Measurements from ENCODE around the gene MAJIN. TPM values are rescaled to one million over a fixed set of nuclear protein-coding genes. Genes with fewer than 3 reads are reported as not detected.

The MAJIN gene
- total RNA-seq, 4 donors from 2014 or later = not detected

- DNase-seq = peak in 2 of 3 donors; percentile 93 to 94
- peak overlapping the region; percentile 35 to 100 (median 90) for H3K27ac ChIP-seq
- no peaks in the 10 kb centered on the region for H3K27me3 ChIP-seq
- H3K4me3 ChIP-seq = peak overlapping the region in 3 of 4 donors; percentile 45 to 85 (median 61)
- peaks cover 0 to 16% (median 1%) of the 10 kb centered on the region in 4 donors for H3K4me1 ChIP-seq
- TF ChIP-seq POLR2A (IDR thresholded peaks at IDR 0.05) (peak; percentile 99), CTCF (IDR thresholded peaks at IDR 0.05) (peak in 3 of 6 experiments; percentile 63 to 70 (median 67))
- peaks cover 0 to 53% (median 0%) of the 10 kb centered on the region in 3 donors for H3K36me3 ChIP-seq
- no peaks in the 10 kb centered on the region for H3K9me3 ChIP-seq
Observed at GRCh38 chr11:64893194-64894069, 78.5 kb downstream of the MAJIN start.

DNA sequence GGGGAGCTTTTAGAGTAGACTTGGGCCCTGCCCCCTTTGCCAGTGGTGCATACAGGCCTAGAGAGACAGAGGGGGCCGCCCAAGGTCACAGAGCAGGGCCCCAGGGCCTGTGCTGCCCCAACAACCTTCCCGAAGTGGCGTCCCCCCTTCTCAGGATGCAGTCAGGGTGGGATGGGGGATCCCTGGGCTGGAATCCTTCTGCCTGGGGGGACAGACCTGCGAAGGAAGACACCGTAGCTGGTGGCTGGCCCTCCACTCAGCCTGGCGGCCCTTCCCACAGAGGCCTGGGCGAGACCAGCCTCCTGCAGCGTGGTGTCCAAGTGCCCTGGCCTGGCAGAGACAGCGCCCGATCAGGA is 79.1 kb downstream of the MAJIN start:
- peak overlapping the region; percentile 35 to 100 (median 90) for H3K27ac ChIP-seq
- H3K9me3 ChIP-seq = no peaks in the 10 kb centered on the region
- TF ChIP-seq CTCF (IDR thresholded peaks at IDR 0.05) (no peak), POLR2A (IDR thresholded peaks at IDR 0.05) (no peak)
- H3K27me3 ChIP-seq = no peaks in the 10 kb centered on the region
- DNase-seq = no peak
- peaks cover 0 to 47% (median 0%) of the 10 kb centered on the region in 3 donors for H3K36me3 ChIP-seq
- peaks cover 3 to 20% (median 6%) of the 10 kb centered on the region in 4 donors for H3K4me1 ChIP-seq
- peak overlapping the region in 3 of 4 donors; percentile 45 to 85 (median 61) for H3K4me3 ChIP-seq

- no peaks in the 10 kb centered on the region for H3K27me3 ChIP-seq
- H3K4me1 ChIP-seq = peaks cover 3 to 20% (median 10%) of the 10 kb centered on the region in 4 donors
- TF ChIP-seq POLR2A (IDR thresholded peaks at IDR 0.05) (peak in 1 of 2 donors; percentile 8), CTCF (IDR thresholded peaks at IDR 0.05) (no peak)
- DNase-seq = peak in 1 of 3 donors; percentile 71
- peak overlapping the region; percentile 35 to 100 (median 90) for H3K27ac ChIP-seq
- peaks cover 0 to 43% (median 0%) of the 10 kb centered on the region in 3 donors for H3K36me3 ChIP-seq
- H3K9me3 ChIP-seq = no peaks in the 10 kb centered on the region
- H3K4me3 ChIP-seq = peak overlapping the region in 3 of 4 donors; percentile 45 to 85 (median 61)
Observed at GRCh38 chr11:64892411-64892831, 79.5 kb downstream of the MAJIN start.

DNA sequence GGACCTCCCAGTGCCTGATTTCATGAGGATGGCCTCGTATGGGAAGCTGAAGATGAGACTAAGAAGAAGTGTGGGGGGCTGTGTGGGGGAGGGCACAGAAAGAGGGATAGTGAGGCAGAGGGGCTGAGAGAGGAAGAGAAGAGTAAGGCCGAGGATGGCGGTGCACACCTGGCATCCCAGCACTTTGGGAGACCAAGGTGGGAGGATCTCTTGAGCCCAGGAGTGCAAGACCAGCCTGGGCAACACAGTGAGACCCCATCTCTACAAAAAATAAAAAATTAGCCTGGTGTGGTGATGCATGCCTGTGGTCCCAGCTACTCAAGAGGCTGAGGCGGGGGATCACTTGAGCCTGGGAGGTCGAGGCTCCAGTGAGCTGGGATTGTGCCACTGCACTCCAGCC is 80.0 kb downstream of the MAJIN start:
- DNase-seq = no peak
- H3K9me3 ChIP-seq = no peaks in the 10 kb centered on the region
- H3K27me3 ChIP-seq = no peaks in the 10 kb centered on the region
- TF ChIP-seq POLR2A (IDR thresholded peaks at IDR 0.05) = no peak
- no peak for TF ChIP-seq CTCF (IDR thresholded peaks at IDR 0.05)
- peak overlapping the region in 3 of 4 donors; percentile 45 to 85 (median 61) for H3K4me3 ChIP-seq
- H3K4me1 ChIP-seq = peaks cover 3 to 20% (median 13%) of the 10 kb centered on the region in 4 donors
- peak overlapping the region in 3 of 4 donors; percentile 84 to 100 (median 97) for H3K27ac ChIP-seq
- H3K36me3 ChIP-seq = peaks cover 0 to 41% (median 0%) of the 10 kb centered on the region in 3 donors

DNA sequence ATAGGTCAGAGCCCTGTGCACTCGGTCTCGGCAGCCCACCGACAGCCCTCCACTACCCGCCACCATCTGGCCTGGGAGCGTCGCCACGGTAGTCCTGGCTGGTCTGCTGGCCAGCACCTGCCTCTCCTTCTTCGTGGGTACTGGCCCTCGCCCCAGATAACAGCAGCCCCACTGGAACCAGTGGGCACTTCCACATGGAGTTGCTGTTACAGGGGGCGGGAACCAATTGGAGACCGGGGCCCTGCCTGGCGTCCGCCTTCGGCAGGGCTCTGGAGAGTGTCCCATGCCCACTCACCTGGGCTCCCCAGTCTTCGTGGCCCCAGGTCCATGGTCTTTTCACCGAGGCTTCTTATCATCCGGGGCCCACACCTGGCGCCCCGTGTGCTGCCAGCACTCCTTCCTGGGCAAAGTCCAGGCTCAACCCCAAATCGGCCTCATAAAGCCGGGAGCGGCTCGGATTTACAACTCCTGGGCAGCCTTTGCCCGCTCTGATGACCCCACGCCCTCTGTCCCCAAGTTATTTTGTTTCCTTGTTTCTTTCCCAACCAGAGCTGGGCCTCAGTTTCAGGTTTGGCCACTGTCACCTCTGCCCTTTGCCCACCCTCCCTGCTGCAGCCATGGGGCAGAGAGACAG is 80.6 kb downstream of the MAJIN start:
- Histone ChIP-seq H3K9me3 (no peaks in the 10 kb centered on the region), H3K4me3 (peak overlapping the region in 3 of 4 donors; percentile 45 to 85 (median 61)), H3K27ac (peak overlapping the region in 3 of 4 donors; percentile 84 to 100 (median 97)), H3K4me1 (peaks cover 3 to 20% (median 13%) of the 10 kb centered on the region in 4 donors), H3K27me3 (no peaks in the 10 kb centered on the region), H3K36me3 (peaks cover 0 to 36% (median 0%) of the 10 kb centered on the region in 3 donors)
- DNase-seq = peak in 2 of 3 donors; percentile 90 to 91
- TF ChIP-seq POLR2A (IDR thresholded peaks at IDR 0.05) (peak; percentile 72 to 85), CTCF (IDR thresholded peaks at IDR 0.05) (no peak)
